Endothelial cell of umbilical vein (primary cell): ENCODE measurements around the gene CPED1. TPM values are rescaled to one million over a fixed set of nuclear protein-coding genes. Genes with fewer than 3 reads are reported as not detected.

Experiments used
- BruUV-seq: library from RNA; stranded (reverse); fragments of 400-500 nt; replicated peaks from 2 replicates; lab custom pipeline; 2021; lab: Mats Ljungman, UMichigan
- CTCF ChIA-PET: fragments of 300-600, 350-600 bp; sonication (Branson Sonifier 250); formaldehyde crosslinking; loops from one replicate; lab custom pipeline; 2021; ENCODE audit warnings: antibody characterized with exemption, inconsistent platforms; lab: Charles Lee
- POLR2A ChIA-PET: fragments of 300-600, 350-600 bp; sonication (Branson Sonifier 250); formaldehyde crosslinking; loops from one replicate; lab custom pipeline; 2021; ENCODE audit warnings: antibody characterized with exemption, inconsistent platforms; lab: Charles Lee
- DNase-seq: peaks from one replicate; pipeline ENCODE4 v3.0.0-alpha.2; 2011; ENCODE audit warnings: low read depth, low spot score
- FAIRE-seq: peaks from 2 replicates; lab custom pipeline; 2011; peaks lifted over from hg19 to GRCh38; lab: Jason Lieb, UNC
- H2AFZ ChIP-seq: 2 replicates; pipeline ENCODE4 v1.6.0; 2012; ENCODE audit warnings: low read depth, low read length, control low read depth, inconsistent platforms
- H3K27ac ChIP-seq: 2 replicates; pipeline ENCODE4 v1.5.1; 2011; ENCODE audit warnings: low read depth, mild to moderate bottlenecking, control low read depth, low read length, moderate library complexity; ENCODE audit not compliant: insufficient read depth
- H3K27me3 ChIP-seq, 2 experiments: 2 replicates each; pipeline versions ENCODE4 v1.6.0 to v1.6.1; 2011; ENCODE audit warnings: low read length in 2 of 2, mixed read lengths in 1 of 2; ENCODE audit not compliant: control insufficient read depth in 2 of 2, insufficient read depth in 2 of 2
- H3K36me3 ChIP-seq, 2 experiments: 2 replicates in 1 of 2; 3 replicates in 1 of 2; pipeline ENCODE4 v1.5.1; 2011; ENCODE audit warnings: low read length in 2 of 2, mild to moderate bottlenecking in 1 of 2, moderate library complexity in 1 of 2; ENCODE audit not compliant: control insufficient read depth in 2 of 2, insufficient read depth in 2 of 2; ENCODE audit errors: extremely low read depth in 1 of 2
- H3K4me1 ChIP-seq: 3 replicates; pipeline ENCODE4 v1.5.1; 2011; ENCODE audit warnings: mild to moderate bottlenecking, low read length; ENCODE audit not compliant: control insufficient read depth, insufficient read depth; ENCODE audit errors: extremely low read depth
- H3K4me2 ChIP-seq: 2 replicates; pipeline ENCODE4 v1.6.1; 2011; ENCODE audit warnings: low read length, control low read depth, mixed read lengths; ENCODE audit not compliant: insufficient read depth
- H3K4me3 ChIP-seq, 3 experiments: fragments of 200-600 bp in 1 of 3; sonication (generic), shearing (Covaris generic) in 1 of 3; replicated peaks in 1 of 3; 2 replicates each; pipeline ENCODE4 v1.5.1; 2011 to 2016; ENCODE audit warnings: control low read depth in 3 of 3, low read length in 3 of 3, mild to moderate bottlenecking in 2 of 3, inconsistent platforms in 1 of 3, low read depth in 1 of 3, moderate library complexity in 1 of 3; ENCODE audit not compliant: insufficient read depth in 1 of 3
- H3K79me2 ChIP-seq: 2 replicates; pipeline ENCODE4 v1.6.0; 2012; ENCODE audit warnings: low read length, inconsistent platforms; ENCODE audit not compliant: control insufficient read depth, insufficient read depth
- H3K9ac ChIP-seq: replicated peaks from 2 replicates; pipeline ENCODE3; 2011; ENCODE audit warnings: low read length, control low read depth; ENCODE audit not compliant: insufficient read depth; ENCODE audit errors: extremely low read depth
- H3K9me1 ChIP-seq: replicated peaks from 3 replicates; pipeline ENCODE4 v1.6.0; 2011; ENCODE audit warnings: mild to moderate bottlenecking, low read length; ENCODE audit not compliant: control insufficient read depth, insufficient read depth; ENCODE audit errors: extremely low read depth
- H3K9me3 ChIP-seq: replicated peaks from 2 replicates; pipeline ENCODE4 v1.5.1; 2012; ENCODE audit warnings: low read length, inconsistent platforms; ENCODE audit not compliant: control insufficient read depth, insufficient read depth
- H4K20me1 ChIP-seq: replicated peaks from 2 replicates; pipeline ENCODE3; 2011; ENCODE audit warnings: mild to moderate bottlenecking, low read length; ENCODE audit not compliant: control insufficient read depth, insufficient read depth; ENCODE audit errors: extremely low read depth
- EZH2 ChIP-seq: IDR thresholded peaks from 2 replicates; pipeline ENCODE4 v1.6.1; 2012; ENCODE audit warnings: borderline replicate concordance, low read depth, mild to moderate bottlenecking, moderate library complexity, low read length, inconsistent platforms; ENCODE audit not compliant: severe bottlenecking
- FOS ChIP-seq: IDR thresholded peaks from 2 replicates; pipeline ENCODE4 v1.6.1; 2011; ENCODE audit warnings: mild to moderate bottlenecking, low read length, moderate library complexity, borderline replicate concordance; ENCODE audit not compliant: insufficient read depth
- GATA2 ChIP-seq: IDR thresholded peaks from 2 replicates; pipeline ENCODE4 v1.7.0; 2011; ENCODE audit warnings: low read depth, mild to moderate bottlenecking, moderate library complexity, mixed read lengths, low read length; ENCODE audit not compliant: insufficient read length, insufficient read depth
- JUN ChIP-seq: IDR thresholded peaks from 2 replicates; pipeline ENCODE4 v1.6.1; 2011; ENCODE audit warnings: borderline replicate concordance, low read depth; ENCODE audit not compliant: insufficient read length, insufficient read depth
- MAX ChIP-seq: IDR thresholded peaks from 2 replicates; pipeline ENCODE4 v1.6.1; 2011; ENCODE audit not compliant: insufficient read depth, insufficient read length
- MYC ChIP-seq: IDR thresholded peaks from one replicate; pipeline ENCODE4 v1.6.1; 2011; ENCODE audit warnings: mild to moderate bottlenecking, low read depth, low read length
- POLR2A ChIP-seq: IDR thresholded peaks from 2 replicates; pipeline ENCODE4 v1.6.1; 2012; ENCODE audit warnings: low read depth, mild to moderate bottlenecking, control low read depth, low read length
- POLR2AphosphoS5 ChIP-seq: IDR thresholded peaks from 2 replicates; pipeline ENCODE4 v1.6.1; 2012; ENCODE audit warnings: low read depth, mild to moderate bottlenecking, control low read depth, low read length, moderate library complexity; ENCODE audit not compliant: insufficient read depth
- dilution Hi-C: fragments of 300-500 bp; cut with MboI; formaldehyde crosslinking; loops from one replicate; pipeline ENCODE4 v1.15.0; 2019; ENCODE audit warnings: low sequenced_read_pairs; ENCODE audit not compliant: extremely low pct_ligation_motif_present
- intact Hi-C: fragments of 100-400 bp; cut with micrococcal nuclease; formaldehyde crosslinking; loops from one replicate; pipeline ENCODE4 v1.10.0; 2022
- polyA plus RNA-seq, 4 experiments: library from polyadenylated mRNA; depleted of rRNA in 3 of 4; stranded (reverse) in 3 of 4; unstranded in 1 of 4; fragments of >200 nt; gene quantifications; 2 replicates each; pipeline versions ENCODE4 v1.2.1 to v1.2.3, GENCODE V29; 2011 to 2012; ENCODE audit warnings: missing spikeins in 1 of 4
- total RNA-seq: library from RNA; stranded (reverse); gene quantifications from 2 replicates; pipeline ENCODE4 v1.2.3, GENCODE V29; 2021
- TF ChIP-seq, protein P1 (sequence below), 2 donors: IDR thresholded peaks; 1 replicate in 1 of 2; 2 replicates in 1 of 2; pipeline ENCODE4 v1.5.1; 2011; ENCODE audit warnings: low read length in 2 of 2, mild to moderate bottlenecking in 2 of 2, moderate library complexity in 2 of 2, control low read depth in 1 of 2, inconsistent platforms in 1 of 2, low read depth in 1 of 2; ENCODE audit not compliant: insufficient read depth in 1 of 2; ENCODE audit errors: extremely low read depth in 1 of 2

Gene CPED1
- total and polyA plus RNA-seq, 2 donors (not counting 3 experiments of a cell fraction or from before 2014, with no cell fraction given): 0.22 to 3.0 TPM

- Histone ChIP-seq H3K27me3 (peaks cover 2 to 5% of the 10 kb centered on the region in 2 experiments), H3K4me2 (no peak overlapping the region), H3K4me3 (no peak overlapping the region), H3K9me1 (no peaks in the 10 kb centered on the region), H3K27ac (no peak overlapping the region), H3K9me3 (no peaks in the 10 kb centered on the region), H4K20me1 (no peaks in the 10 kb centered on the region), H2AFZ (no peak overlapping the region), H3K9ac (no peak overlapping the region), H3K36me3 (no peaks in the 10 kb centered on the region), H3K4me1 (peaks cover 6% of the 10 kb centered on the region), H3K79me2 (no peaks in the 10 kb centered on the region)
- FAIRE-seq (no peak), DNase-seq (no peak)
- ChIA-PET POLR2A (no interaction called here), CTCF (interaction anchor here (1.0 to 7.6 kb wide), 3 partner anchors 10 to 110 kb away, joined by 3 to 71 read pairs (median 12); partner anchors contain the start of gene CPED1)
- intact Hi-C loops (no loop called here), dilution Hi-C loops (loop anchor here (25.0 kb wide), 1 partner anchor 89 kb away; no protein-coding TSS in a partner anchor)
- TF ChIP-seq, protein P1, sequence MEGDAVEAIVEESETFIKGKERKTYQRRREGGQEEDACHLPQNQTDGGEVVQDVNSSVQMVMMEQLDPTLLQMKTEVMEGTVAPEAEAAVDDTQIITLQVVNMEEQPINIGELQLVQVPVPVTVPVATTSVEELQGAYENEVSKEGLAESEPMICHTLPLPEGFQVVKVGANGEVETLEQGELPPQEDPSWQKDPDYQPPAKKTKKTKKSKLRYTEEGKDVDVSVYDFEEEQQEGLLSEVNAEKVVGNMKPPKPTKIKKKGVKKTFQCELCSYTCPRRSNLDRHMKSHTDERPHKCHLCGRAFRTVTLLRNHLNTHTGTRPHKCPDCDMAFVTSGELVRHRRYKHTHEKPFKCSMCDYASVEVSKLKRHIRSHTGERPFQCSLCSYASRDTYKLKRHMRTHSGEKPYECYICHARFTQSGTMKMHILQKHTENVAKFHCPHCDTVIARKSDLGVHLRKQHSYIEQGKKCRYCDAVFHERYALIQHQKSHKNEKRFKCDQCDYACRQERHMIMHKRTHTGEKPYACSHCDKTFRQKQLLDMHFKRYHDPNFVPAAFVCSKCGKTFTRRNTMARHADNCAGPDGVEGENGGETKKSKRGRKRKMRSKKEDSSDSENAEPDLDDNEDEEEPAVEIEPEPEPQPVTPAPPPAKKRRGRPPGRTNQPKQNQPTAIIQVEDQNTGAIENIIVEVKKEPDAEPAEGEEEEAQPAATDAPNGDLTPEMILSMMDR (IDR thresholded peaks at IDR 0.05; ENCODE audit: extremely low read depth in 1 of 2, insufficient read depth in 1 of 2, low read depth in 1 of 2, low read length in 2 of 2): no peak
- TF ChIP-seq FOS (no peak), JUN (no peak), GATA2 (no peak), MYC (no peak), EZH2 (no peak), POLR2A (no peak), MAX (no peak), POLR2AphosphoS5 (no peak)
- BruUV-seq: no TSS peak
Observed at GRCh38 chr7:120997882-120998474, 9.5 kb downstream of the CPED1 start.
